ENCODE data around the gene SETD3.
A peak's percentile ranks its signal among the peaks of the same experiment; 100 is the strongest.

The SETD3 gene

DNA sequence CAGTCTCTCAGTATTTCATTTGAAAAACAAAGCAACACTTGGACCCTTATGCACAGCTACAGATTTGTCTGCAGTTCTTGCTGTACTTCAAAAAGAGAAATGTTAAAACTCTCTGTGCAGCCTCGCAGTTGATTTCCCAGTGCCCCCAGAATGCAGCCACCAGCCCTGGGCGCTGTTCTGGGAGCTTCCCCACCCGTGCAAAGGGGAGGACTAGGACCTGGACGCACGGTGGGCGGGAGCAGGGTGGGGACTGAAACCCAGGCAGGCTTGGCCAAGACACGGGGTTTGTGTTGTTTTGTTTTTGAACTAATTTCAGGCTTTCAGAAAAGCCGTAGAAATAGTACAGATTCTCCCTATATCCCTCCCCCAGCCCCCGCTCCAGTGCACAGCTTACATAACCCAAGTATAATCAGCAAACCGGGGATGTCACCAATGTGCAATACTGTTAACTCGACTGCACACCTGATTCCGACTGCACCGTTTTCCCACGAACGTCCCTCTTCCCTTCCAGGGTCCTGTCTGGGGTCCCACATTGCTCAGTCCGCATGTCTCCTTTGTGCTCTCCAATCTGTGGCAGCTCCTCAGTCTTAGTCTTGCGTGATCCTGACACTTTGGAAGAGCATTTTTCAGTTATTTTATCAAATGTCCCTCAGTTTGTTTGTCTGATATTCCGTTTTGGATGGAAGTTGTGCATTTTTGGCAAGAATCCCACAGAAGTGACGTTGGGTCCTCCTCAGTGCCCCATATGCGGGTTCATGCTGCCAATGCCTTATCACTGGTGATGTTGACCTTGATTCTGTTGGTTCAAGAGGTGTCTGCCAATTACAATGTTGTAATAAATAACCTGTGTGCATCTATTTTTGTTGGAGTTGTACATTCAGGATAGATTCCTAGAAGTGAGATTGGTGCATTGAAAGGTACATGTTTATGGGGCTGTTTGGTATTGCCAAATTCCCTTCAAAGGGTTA is 95.9 kb downstream of the SETD3 start:
- DNase-seq = no peak

DNA sequence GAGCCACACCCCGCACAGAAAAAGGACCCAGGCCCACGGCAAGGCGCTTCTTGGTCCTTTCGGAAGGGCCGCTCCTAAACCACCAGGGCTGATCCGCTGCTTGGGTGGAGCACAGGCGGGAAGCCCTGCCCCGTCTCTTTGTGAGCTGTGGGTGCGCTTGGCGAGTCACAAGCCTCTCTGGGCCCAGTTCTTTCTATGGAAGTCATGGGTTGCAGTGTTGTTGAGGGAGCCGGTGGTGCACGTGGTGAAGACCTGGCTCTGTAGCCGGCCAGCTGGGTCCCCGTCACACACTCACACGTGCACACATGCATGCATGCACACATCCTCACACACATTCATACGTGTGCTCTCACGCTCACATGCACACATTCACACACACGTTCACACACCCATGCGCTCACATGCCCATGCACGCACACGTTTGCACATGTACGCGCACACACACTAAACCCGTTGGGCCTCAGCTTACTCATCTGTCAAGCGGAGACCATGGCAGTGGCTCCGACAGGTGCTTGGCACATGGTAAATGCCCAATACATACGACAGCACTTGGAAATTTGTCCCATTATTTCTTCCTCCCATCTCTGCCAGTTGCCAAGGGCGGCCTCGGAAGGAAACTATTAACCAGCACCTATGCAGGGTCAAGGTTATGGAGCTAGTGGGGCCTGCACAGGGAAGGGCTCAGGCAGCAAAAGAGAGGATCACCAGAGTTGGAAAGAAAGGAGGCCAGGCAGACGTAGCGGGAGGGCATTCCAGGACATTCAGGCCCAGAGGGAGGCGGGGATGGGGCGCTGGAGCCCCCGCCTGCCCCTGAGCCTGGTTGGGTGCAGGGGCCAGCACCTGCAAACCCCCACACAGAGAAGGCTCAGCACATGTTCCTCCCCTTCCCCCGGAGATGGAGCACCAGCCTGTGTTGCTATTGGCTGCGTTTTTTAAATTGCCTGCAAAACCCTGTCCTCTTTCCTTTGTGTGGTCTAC is 96.9 kb downstream of the SETD3 start:
- no peak for DNase-seq

GRCh38 chr14:99382781-99383471 is 97.7 kb downstream of the SETD3 start:
- DNase-seq = peak; percentile 63

- DNase-seq = no peak
These were observed 98.6 kb downstream of the SETD3 start for GRCh38 chr14:99382071-99382470.

GRCh38 chr14:99381688-99382060 is 99.0 kb downstream of the SETD3 start:
- no peak for DNase-seq

GRCh38 chr14:99380991-99381687 is 99.5 kb downstream of the SETD3 start:
- DNase-seq = no peak

DNA sequence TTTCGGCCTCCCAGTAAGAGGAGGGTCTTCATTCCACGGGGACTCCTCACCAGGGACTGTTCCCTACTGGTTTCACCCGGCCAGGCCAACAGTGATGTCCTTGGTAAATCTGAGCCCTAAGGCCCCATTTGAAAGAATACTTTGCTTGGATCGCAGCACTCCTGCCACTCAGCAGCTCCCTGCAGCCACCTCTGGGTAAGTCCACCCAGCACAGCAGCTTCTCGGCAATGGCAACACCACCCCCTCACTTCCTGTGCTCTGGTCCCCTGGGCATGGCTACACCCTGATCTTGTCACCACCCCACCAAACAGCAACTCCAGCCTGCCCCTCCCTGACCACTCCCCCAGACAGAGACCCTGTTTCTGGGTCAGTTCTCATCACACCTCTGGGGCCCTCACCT is 100.3 kb downstream of the SETD3 start:
- no peak for DNase-seq

GRCh38 chr14:99378782-99379214 is 101.9 kb downstream of the SETD3 start:
- peak; percentile 55 for DNase-seq

GRCh38 chr14:99377951-99378350 is 102.7 kb downstream of the SETD3 start:
- DNase-seq = no peak

DNA sequence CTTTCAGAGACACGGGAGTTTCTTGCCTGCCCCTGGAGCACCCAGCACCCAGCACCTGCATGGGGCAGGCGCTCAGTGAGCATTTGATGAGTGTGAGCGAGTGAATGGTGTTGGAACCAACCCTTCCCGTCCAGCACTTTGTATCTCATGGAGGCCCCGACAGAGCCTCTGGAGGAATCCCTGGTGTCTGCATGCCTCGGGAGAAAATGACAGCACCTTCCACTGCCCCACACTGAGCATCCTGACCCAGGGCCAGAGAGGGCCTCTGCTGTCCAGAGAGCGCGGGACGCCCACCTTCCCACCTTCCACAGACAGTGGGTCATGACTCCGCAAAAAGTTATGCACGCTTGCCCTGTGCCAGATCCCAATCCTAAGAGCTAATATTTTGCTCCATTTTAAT is 105.7 kb downstream of the SETD3 start:
- no peak for DNase-seq

DNA sequence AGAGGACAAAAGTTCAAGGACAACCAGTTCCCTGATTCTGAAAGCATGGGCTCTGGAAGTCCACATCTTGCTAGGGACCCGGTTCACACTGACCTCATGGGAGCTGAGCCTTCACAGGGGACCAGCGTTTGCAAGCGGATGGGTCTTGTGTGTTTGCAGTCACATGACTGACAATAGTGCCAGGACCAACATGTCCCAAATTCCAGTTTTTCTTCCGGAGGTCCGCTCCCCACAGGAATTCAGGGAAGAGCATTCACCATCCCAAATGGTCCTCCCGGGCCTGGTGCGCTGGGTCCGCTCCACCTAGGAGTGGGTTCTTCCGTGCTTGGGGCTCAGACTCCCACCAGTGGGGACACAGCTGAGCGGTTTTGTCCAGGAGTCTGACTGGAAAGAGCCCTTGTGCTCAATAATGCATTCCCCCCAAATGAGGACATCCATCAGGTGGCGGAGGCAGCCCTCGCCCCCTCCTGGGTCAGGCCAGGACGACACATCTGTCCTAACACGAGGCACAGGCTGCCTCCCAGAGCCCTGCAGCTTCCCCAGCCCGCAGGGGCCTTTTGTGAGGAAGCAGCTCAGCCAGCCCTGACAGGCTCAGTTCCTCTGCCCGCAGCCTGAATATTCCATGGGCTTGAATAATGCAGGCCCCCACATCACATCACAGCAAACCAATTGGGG is 116.9 kb downstream of the SETD3 start:
- no peak for DNase-seq

DNA sequence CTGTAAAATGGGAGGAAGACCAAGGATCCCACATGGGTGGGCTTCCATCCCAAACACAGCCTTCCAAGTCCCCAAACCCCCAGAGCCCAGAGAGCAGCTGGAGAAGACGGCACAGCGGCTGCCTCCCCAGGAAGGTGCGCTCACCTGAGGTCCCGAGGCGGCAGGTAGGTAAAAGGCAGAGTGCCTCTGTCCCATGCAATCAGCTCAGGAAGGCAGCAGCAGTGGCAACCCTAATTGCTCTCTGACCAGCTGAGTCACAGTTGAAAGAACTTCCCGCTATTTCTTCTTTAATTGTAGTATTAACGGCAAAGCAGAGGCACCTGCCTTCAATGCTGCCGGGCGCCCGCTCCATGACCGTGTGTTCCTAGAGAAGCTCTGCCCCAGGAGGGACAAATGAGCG is 117.6 kb downstream of the SETD3 start:
- DNase-seq = no peak

- DNase-seq = no peak
These were observed 119.0 kb downstream of the SETD3 start for GRCh38 chr14:99361596-99362215.

- DNase-seq = no peak
These were observed 119.7 kb downstream of the SETD3 start for GRCh38 chr14:99360774-99361595.

GRCh38 chr14:99359906-99360305 is 120.8 kb downstream of the SETD3 start:
- no peak for DNase-seq

GRCh38 chr14:99357916-99358390 is 122.7 kb downstream of the SETD3 start:
- DNase-seq = no peak

- DNase-seq = no peak
These were observed 123.3 kb downstream of the SETD3 start for GRCh38 chr14:99357151-99357915.

- DNase-seq = no peak
These were observed 124.5 kb downstream of the SETD3 start for GRCh38 chr14:99356031-99356608.

Data from EL (cell line).